Gastrocnemius medialis (tissue), 4 donors: Measurements from ENCODE around the gene SLC2A3. TPM values are rescaled to one million over a fixed set of nuclear protein-coding genes. Genes with fewer than 3 reads are reported as not detected.
"Not testable (repeated sequence)": the region's sequence is repeated elsewhere in the genome, so short reads cannot be mapped to it uniquely, and the experiment has no call there.

Experiments used
- ATAC-seq, 2 donors: fragments of 150-250 bp; one replicate each; pipeline ENCODE4 v1.9.1; 2016
- DNase-seq, 2 donors: peaks; one replicate each; pipeline ENCODE4 v3.0.0-alpha.2; 2019
- H3K27ac ChIP-seq, 4 donors: fragments of 200-600 bp; sonication (generic); 1 replicate in 1 of 4; 2 replicates in 3 of 4; pipeline ENCODE4 v1.5.1; 2016 to 2018; ENCODE audit warnings: mild to moderate bottlenecking in 2 of 4, moderate library complexity in 1 of 4
- H3K27me3 ChIP-seq, 3 donors: fragments of 200-600 bp; sonication (generic) in 2 of 3; 1 replicate in 1 of 3; 2 replicates in 2 of 3; pipeline versions ENCODE4 v1.5.1 to v1.6.0; 2016 to 2019; ENCODE audit warnings: mild to moderate bottlenecking in 1 of 3, moderate library complexity in 1 of 3
- H3K36me3 ChIP-seq, 2 donors: fragments of 200-600 bp; sonication (generic) in 1 of 2; one replicate each; pipeline ENCODE4 v1.5.1; 2017 to 2018
- H3K4me1 ChIP-seq, 2 donors: fragments of 200-600 bp; sonication (generic) in 1 of 2; one replicate each; pipeline ENCODE4 v1.5.1; 2016 to 2017; ENCODE audit warnings: mild to moderate bottlenecking in 2 of 2
- H3K4me3 ChIP-seq, 4 donors: fragments of 200-600 bp; sonication (generic) in 3 of 4; 1 replicate in 1 of 4; 2 replicates in 3 of 4; pipeline ENCODE4 v1.5.1; 2016 to 2019; ENCODE audit warnings: mild to moderate bottlenecking in 2 of 4
- H3K9me3 ChIP-seq, 3 donors: fragments of 200-600 bp; sonication (generic) in 2 of 3; 1 replicate in 1 of 3; 2 replicates in 2 of 3; pipeline ENCODE4 v1.5.1; 2016 to 2019
- CTCF ChIP-seq, 5 experiments: fragments of 450-650 bp in 3 of 5; fragments of 200-600 bp in 2 of 5; sonication (generic) in 2 of 5; IDR thresholded peaks in 4 of 5; conservative IDR thresholded peaks in 1 of 5; 1 replicate in 4 of 5; 2 replicates in 1 of 5; pipeline ENCODE4 v1.5.1; 2016 to 2019; ENCODE audit warnings: antibody characterized with exemption in 5 of 5, mild to moderate bottlenecking in 3 of 5, moderate library complexity in 3 of 5
- POLR2A ChIP-seq, 2 donors: fragments of 450-650 bp; IDR thresholded peaks; one replicate each; pipeline ENCODE4 v1.6.1; 2017; ENCODE audit warnings: antibody characterized with exemption in 2 of 2, mild to moderate bottlenecking in 2 of 2, moderate library complexity in 2 of 2
- in situ Hi-C, 4 donors: fragments of 200-750 bp; cut with MboI; loops; one replicate each; pipeline versions ENCODE4 v1.15.0 to v1.8.0; 2017; ENCODE audit warnings: low sequenced_read_pairs in 4 of 4
- intact Hi-C: fragments of 100-400 bp; cut with DNase I; formaldehyde crosslinking; loops from one replicate; pipeline ENCODE4 v1.15.1; 2023; ENCODE audit warnings: low total_unique reads
- total RNA-seq, 4 donors: library from RNA; depleted of rRNA; stranded (reverse); fragments of >200 nt; gene quantifications; one replicate each; pipeline versions ENCODE4 v1.1.0 to v1.2.3, GENCODE V29; 2016

The SLC2A3 gene
- total RNA-seq, 4 donors from 2014 or later: 19.3 to 27.2 (median 23.7) TPM

- H3K4me1 ChIP-seq: no peaks in the 10 kb centered on the region
- H3K4me3 ChIP-seq: no peak overlapping the region
- peaks cover 0 to 19% of the 10 kb centered on the region in 2 donors for H3K36me3 ChIP-seq
- no peaks in the 10 kb centered on the region for H3K9me3 ChIP-seq
- intact Hi-C loops (no loop called here), in situ Hi-C loops (no loop called here)
- TF ChIP-seq POLR2A (IDR thresholded peaks at IDR 0.05): no peak
- TF ChIP-seq CTCF (IDR thresholded peaks at IDR 0.05 in 4 of 5, conservative IDR thresholded peaks at IDR 0.05 in 1 of 5): no peak
- no peaks in the 10 kb centered on the region for H3K27me3 ChIP-seq
- ATAC-seq: no peak
- DNase-seq: no peak
- no peak overlapping the region for H3K27ac ChIP-seq
Measured at GRCh38 chr12:7923241-7924236, 12.4 kb downstream of the SLC2A3 start.

- H3K27ac ChIP-seq, DNase-seq, H3K9me3 ChIP-seq, H3K4me3 ChIP-seq, intact Hi-C loops, in situ Hi-C loops, H3K27me3 ChIP-seq, ATAC-seq, H3K4me1 ChIP-seq: not testable (repeated sequence)
- H3K36me3 ChIP-seq: peaks cover 0 to 15% of the 10 kb centered on the region in 2 donors
Measured at GRCh38 chr12:7921181-7921580, 14.8 kb downstream of the SLC2A3 start.

- H3K36me3 ChIP-seq, ATAC-seq, in situ Hi-C loops, H3K27me3 ChIP-seq, H3K9me3 ChIP-seq, H3K27ac ChIP-seq, DNase-seq, H3K4me1 ChIP-seq, intact Hi-C loops, H3K4me3 ChIP-seq: not testable (repeated sequence)
Measured at GRCh38 chr12:7918268-7918590, 17.8 kb downstream of the SLC2A3 start.

- no peaks in the 10 kb centered on the region for H3K4me1 ChIP-seq
- H3K9me3 ChIP-seq: no peaks in the 10 kb centered on the region
- peaks cover 0 to 8% of the 10 kb centered on the region in 2 donors for H3K36me3 ChIP-seq
- in situ Hi-C loops: no loop called here
- no peaks in the 10 kb centered on the region for H3K27me3 ChIP-seq
- intact Hi-C loops: no loop called here
- DNase-seq: no peak
- TF ChIP-seq POLR2A (IDR thresholded peaks at IDR 0.05) (no peak), CTCF (IDR thresholded peaks at IDR 0.05 in 4 of 5, conservative IDR thresholded peaks at IDR 0.05 in 1 of 5) (no peak)
- H3K4me3 ChIP-seq: no peak overlapping the region
- ATAC-seq: no peak
- no peak overlapping the region for H3K27ac ChIP-seq
Measured at GRCh38 chr12:7917392-7918267, 18.4 kb downstream of the SLC2A3 start.

- intact Hi-C loops (no loop called here), in situ Hi-C loops (no loop called here)
- Histone ChIP-seq H3K4me3 (no peak overlapping the region), H3K27me3 (no peaks in the 10 kb centered on the region), H3K9me3 (no peaks in the 10 kb centered on the region), H3K36me3 (peaks cover 0 to 4% of the 10 kb centered on the region in 2 donors), H3K27ac (no peak overlapping the region), H3K4me1 (no peaks in the 10 kb centered on the region)
- DNase-seq: no peak
- no peak for ATAC-seq
- TF ChIP-seq CTCF (IDR thresholded peaks at IDR 0.05 in 4 of 5, conservative IDR thresholded peaks at IDR 0.05 in 1 of 5): no peak
Measured at GRCh38 chr12:7916936-7917335, 19.1 kb downstream of the SLC2A3 start.
